NCI-H82 (cell line): ENCODE measurements around the gene PPP4R3A.
"Not testable (repeated sequence)": the region's sequence is repeated elsewhere in the genome, so short reads cannot be mapped to it uniquely, and the experiment has no call there.

ENCODE experiments used
- DNase-seq: peaks from one replicate; lab custom pipeline; 2025; lab: John Stamatoyannopoulos, UW

Gene PPP4R3A

DNA sequence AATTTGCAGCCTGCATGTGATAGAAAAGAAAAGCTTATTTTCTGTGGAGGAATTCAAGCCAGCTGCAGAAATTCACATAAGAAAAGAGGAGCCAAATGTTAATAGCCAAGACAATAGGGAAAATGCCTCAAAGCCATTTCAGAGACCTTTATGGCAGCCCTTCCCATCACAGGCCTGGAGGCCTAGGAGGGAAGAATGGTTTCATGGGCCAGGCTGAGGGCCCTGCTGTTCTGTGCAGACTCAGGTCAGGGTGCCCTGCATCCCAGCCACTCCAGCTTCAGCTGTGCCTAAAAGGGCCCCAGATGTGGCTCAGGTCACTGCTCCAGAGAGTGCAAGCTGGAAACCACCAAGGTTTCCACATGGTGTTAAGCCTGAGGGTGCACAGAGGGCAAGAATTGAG lies 71.3 kb downstream of the PPP4R3A start:
- DNase-seq = no peak

DNA sequence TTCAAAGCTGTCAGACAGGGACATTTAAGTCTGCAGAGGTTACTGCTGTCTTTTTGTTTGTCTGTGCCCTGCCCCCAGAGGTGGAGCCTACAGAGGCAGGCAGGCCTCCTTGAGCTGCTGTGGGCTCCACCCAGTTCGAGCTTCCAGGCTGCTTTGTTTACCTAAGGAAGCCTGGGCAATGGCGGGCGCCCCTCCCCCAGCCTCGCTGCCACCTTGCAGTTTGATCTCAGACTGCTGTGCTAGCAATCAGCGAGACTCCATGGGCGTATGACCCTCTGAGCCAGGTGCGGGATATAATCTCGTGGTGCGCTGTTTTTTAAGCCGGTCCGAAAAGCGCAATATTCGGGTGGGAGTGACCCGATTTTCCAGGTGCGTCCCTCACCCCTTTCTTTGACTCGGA lies 73.8 kb downstream of the PPP4R3A start:
- DNase-seq = not testable (repeated sequence)

DNA sequence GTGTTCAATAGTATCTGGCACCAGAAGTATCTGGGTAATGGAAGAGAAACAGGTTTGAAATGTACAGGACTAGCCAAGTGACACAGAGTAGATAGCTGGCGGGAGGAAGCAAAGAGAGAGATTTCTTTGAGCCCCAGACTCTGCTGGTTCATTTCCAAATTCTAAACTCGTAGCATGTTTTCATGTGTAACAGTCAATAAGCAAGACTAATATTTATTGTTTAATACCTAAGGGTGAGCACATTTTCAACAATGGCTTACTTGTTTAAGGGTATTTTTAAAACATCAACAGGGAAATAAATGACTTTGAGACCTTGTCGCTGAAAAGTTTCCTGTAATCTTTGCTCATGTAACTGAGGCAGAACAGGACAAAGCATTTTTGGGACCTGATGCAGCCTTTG lies 80.7 kb downstream of the PPP4R3A start:
- DNase-seq = no peak

DNA sequence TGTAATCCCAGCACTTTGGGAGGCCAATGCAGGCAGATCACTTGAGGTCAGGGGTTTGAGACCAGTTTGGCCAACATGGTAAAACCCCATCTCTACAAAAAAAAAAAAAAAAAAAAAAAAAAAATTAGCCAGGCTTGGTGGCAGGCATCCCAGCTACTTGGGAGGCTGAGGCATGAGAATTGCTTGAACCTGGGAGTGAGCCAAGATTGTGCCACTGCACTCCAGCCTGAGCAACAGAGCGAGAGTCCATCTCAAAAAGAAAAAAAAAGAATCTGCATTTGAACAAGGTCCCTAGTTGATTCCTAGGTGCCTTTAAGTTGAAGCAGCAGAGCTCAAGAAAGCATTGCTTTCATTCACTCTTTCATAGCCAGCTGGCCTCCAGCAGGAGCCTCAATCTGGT lies 81.2 kb downstream of the PPP4R3A start:
- DNase-seq = not testable (repeated sequence)

DNA sequence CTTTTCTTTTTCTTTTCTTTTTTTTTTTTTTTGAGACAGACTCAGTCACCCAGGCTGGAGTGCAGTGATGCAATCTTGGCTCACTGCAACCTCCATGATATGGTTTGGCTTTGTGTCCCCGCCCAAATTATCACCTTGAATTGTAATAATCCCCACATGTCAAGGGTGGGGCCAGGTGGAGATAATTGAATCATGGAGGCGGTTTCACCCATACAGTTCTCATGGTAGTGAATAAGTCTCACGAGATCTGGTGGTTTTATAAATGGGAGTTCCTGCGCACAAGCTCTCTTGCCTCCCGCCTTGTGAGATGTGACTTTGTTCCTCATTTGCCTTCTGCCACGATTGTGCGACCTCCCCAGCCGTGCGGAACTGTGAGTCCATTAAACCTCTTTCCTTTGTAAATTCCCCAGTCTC lies 84.6 kb downstream of the PPP4R3A start:
- DNase-seq = not testable (repeated sequence)

DNA sequence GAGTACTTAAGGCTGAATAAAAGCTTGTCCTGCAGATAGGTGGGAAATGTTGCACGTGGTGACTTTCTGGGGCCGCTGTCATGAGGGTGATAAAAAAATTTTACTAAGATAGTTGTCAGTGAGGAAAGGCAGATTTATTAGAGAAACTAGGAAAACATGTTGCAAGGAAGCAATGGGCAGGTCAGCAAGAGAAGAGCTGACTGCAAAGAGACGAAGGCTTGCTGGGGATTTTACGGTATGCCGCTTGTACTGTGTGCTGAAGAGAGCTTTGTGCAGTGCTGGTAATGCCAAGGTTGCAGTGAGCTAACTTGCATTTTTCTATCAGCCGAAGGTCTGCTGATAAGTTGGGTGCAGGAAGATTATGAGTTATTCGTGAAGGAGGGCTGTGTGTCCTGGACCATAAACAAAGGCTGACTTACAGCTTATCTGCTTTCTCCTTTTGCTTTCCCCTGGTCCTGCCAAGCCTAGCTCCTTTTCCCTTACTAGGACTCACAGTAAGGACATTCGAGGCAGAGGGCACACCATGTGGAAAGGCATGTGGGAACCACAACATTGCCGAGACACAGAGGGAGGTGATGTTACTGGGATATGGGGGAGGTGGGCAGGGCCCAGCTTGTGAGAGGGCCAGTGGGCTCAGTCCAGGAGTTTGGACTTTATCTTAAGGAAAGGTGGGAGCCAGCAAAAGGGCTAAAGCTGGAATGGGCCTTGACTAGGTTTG lies 85.1 kb downstream of the PPP4R3A start:
- no peak for DNase-seq

DNA sequence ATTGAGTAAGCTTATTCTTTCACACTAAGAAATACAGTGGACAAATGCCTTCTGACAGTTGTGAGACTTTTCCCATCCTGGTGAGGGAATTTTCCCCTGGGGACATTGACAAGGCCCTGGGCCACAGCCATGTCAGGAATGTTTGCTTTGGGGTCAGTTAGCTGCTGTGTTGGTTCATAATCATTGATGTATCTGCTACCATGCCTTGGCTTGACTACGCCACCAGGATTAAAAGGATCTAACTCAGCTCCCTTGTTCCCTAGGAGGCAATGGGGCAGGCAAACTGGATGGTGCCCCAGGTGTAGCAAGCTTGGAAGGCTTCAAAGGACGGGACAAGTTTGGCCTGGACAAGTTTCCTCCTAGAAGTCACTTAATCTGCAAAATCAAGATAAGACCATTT lies 89.4 kb downstream of the PPP4R3A start:
- no peak for DNase-seq

DNA sequence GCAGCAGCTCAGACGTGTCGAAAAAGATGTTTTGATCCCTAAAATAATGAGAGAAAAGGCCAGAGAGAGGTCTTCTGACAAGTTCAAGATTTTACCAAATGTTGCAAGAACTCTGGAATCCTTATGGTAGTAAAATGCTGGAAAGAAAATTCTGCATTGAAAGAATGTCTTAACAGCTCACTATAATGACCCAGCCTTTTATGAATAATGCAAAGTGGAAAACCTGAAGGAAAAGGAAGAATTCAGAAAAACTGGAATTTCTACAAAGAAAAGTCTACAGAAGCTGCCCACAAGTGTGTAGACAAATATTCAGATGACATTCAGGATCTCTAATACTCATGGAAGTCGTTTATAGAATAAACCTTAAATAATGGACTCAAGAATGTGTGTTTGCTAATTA lies 90.7 kb downstream of the PPP4R3A start:
- DNase-seq = no peak

DNA sequence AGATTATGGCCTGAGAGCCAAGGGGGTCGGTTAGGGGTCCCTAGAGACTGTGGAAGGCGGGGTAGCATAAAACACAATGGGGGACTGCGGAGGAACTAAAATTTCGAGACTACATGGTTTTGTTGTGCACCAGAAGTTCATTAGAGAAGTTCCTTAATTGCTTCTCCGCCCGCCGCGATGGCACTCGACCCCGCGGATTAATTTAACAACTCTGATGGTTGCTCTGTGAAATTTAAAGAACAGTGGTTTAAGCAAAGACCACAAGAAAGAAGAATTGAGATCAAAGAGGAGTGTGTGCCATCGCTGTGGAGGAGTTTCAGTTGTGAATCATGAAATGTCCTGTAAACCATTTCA lies 91.1 kb downstream of the PPP4R3A start:
- DNase-seq = no peak

DNA sequence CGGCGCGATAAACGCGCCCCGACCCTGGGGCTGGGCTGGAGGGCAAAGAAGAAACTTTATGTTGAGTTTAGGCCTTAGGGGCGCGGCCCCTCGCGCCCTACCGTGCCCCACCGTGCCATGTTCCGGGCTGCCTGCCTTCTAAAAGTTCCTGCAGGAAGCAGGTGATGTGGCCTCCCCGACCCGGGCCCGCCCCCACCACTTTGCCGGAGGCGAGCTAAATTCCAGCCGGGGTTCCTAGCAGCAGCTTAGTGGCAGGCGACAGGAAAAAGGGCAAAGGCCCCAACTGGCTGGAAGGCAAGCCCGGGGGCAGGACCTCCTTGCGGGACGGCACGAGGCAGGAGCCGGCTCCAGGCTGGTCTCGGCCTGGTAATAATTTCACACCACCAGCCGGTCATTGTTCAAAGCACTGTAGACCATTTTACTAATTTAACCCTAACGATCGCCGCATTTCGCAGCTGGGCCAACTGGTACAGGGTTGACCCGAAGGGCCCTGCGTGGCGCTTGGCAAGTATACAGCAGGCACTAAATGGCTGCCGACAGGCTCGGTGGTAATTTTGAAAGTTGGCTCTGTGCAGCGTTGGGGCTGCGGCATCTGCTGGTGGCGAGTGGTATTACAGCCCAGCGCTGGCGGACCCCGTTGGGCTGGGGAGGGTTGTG lies 91.6 kb downstream of the PPP4R3A start:
- peak; percentile 60 for DNase-seq

DNA sequence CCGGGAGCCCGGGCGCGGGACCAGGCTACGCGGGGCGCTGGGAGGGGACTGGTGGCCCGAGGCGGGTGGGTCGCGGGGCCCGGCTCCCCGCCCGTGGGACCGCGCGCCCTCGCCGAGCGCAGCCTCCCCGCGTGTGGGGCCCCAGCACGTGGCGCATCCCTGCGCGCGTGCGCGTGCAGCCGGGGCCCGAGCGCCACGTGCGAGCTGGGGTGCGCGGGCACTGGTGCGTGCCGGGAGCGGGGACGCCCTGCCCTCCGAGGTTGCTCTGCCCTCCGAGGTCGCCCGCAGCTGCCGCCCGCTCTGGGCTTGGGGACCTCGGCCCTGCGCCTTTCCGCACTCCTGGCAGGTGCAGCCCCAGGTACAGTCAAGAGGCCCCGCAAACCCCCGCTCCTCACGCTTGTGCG lies 92.1 kb downstream of the PPP4R3A start:
- peak; percentile 57 for DNase-seq

DNA sequence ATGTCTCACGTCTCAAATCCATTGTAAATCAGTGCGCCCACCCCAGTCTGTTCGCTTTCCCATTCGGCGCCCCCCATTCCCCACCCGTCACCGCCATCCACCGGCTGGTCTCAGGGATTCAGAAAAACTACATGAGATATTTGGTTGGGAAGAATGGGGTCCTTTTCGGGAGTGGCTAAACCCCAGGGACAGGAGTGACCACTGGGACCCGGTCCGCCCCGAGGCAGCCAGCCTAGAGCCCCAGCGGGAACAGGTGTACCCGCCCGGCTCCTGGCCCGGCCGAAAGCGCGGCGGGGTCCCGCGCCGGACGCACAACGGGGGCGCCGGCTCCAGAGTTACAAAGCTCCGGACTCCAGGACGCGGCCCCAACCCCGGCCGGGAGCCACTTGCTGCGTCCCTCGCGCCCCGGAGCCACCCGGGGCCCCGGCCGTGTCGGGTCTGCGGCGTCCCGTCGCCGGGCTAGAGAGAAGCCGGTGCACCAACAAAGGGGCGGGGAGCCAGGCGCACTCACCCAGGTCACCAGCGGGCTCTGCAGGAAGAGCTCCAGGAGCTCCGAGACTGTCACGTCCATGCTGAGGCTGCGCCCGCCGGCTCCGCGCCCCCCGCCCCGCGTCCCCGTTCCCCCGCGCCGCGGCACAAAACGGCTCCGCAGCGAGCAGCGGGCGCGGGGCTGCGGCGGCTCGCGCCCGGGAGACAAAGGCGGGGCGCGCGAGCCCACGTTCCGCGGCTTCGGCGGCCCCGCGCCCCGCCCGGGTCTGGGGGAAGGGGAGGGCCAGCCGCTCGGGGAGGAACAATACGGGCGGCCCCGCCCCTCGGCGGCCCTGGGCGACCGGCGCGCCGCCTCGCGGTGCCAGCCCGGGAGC lies 92.8 kb downstream of the PPP4R3A start, which contains the start of gene CCDC88C:
Gene CCDC88C, minus strand, starts transcription at position 701 of the 863 bp plus-strand sequence. Its CDS starts 130 bp downstream, at position 571.
- DNase-seq = peak; percentile 78

DNA sequence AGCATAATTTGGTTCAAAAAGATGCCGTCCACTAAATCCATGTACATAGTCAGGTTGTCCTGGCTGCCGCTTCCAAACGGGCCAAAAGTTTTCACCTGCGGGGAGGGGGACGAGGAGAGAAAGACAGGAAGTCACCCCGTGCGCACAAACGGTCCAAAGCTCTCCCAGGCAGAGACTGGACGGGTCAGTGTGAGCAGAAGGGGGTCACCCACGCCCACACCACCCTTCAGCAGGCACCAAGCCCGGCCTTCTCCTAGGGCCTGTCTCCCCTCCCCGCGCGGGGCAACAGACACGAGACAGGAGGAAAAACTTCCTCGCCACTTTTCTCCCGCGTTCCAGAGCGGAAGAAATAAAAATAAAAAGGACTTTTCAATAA lies 93.4 kb downstream of the PPP4R3A start:
- DNase-seq = peak; percentile 15

DNA sequence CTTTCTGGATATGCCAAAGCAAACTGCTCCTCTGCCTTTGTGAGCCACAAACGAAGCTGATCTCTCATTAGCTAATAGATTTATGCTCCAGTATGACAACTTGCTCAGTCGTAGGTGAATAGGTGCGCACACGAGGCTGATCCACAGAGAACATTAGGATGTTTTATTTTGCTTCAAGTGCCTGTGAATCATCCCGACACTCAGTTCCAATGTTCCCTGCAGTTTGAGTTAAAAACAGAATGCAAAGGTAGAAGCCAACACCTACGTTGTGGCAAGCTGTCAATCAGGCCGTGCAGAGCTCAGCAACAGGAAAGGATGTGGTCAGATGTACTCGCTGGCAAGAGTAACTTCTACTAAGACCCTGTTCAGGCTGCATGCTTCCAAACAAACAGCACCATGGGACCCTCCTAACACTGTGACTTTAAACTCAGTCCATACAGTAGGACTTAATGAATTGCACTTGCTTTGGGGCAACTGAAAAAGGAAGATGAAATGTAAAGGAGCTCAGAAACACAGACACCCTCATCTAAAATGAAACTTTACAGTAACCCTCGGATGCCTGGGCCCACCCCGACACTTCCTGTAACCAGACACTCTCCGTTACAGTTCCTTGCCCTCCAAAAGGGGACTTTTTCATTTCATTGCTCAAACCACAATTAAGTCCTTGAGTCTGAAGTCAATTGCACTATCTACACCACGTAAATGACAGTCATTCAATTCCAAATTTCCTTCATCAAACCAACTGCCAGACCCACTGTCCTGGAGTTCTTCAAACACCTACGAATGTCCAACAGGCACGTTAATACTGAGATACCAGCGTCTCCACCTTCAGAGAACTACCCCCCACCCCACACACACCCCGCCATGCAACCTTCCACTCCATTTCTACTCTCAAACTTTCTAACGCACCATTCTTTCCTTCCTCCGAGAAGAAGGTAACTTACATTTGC lies 94.0 kb downstream of the PPP4R3A start:
- DNase-seq = no peak

DNA sequence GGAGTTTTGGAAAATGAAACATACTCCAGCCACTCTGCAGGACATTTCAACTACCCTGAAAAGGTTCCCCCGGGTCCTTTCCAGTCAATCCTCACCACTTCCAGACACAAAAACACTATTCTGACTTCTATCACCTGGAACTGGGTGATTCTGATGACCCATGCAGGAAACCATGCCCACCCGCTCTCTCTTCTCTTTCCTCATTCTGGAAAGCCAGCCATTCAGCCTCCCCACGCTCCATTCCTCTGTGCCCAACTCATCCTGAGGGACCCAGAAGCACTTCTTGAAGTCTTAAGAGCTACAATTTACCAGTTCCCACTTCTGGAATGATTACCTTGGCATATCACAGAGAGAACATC lies 95.7 kb downstream of the PPP4R3A start:
- DNase-seq = no peak

DNA sequence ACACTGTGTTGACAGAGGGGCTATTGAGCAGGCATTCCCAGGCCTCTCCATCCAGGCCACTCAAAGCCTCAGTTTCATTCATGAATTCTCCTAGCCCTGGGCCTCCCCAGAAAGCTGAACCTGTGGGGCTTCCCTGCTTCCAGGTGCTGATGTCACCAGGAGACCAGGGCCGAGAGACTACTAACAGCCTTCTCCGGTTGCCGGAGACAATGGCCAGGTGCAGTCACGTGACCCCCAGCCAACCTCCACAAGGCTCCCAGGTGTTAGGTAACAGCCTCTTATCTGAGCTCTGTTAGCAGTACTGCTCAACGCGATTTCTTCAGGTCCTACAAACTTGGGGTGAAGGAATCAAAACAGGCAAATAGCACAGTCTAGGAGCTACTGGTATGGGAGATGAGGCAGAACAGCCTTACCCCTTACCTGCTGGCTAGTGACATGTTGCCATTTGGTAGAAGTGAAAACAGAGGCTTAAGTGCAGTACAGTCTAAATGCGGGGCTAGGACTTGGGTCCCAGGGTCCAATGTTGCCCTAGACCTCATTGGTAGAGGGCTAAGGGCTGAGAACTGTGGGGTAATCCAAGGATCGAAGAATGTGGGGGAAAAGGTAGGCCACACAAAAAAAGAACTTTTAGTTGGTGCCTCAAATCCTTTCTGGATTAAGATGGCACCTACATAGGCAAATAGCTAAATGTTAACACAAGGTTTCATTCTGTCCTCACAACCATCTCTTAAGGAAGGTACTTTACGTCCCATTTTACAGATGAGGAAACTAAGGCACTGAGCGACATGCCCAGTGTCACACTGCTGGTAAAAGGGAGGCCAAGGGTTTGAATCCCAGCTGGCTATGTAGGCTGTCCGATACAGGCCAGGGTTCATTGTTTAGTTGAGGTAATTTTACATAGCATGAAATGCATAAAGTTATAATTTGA lies 96.3 kb downstream of the PPP4R3A start:
- DNase-seq = no peak

DNA sequence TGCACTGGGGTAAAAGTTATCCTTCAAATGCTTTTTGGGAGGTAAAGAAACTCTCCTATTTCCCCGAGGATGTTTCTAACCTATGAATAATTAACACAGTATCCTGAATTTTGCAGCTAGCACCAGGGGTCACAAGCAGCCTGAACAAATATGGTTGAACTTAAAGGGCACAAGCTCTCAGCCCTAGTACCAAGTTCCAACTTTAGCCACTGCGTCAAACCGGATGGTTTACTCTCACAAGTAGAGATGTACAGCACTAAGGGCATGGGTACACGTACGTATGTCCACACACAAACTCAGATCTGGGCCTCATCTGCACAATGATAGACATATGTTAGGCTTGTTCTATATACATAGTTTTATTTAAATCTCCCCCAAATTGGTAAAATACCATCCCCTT lies 97.2 kb downstream of the PPP4R3A start:
- DNase-seq = no peak

DNA sequence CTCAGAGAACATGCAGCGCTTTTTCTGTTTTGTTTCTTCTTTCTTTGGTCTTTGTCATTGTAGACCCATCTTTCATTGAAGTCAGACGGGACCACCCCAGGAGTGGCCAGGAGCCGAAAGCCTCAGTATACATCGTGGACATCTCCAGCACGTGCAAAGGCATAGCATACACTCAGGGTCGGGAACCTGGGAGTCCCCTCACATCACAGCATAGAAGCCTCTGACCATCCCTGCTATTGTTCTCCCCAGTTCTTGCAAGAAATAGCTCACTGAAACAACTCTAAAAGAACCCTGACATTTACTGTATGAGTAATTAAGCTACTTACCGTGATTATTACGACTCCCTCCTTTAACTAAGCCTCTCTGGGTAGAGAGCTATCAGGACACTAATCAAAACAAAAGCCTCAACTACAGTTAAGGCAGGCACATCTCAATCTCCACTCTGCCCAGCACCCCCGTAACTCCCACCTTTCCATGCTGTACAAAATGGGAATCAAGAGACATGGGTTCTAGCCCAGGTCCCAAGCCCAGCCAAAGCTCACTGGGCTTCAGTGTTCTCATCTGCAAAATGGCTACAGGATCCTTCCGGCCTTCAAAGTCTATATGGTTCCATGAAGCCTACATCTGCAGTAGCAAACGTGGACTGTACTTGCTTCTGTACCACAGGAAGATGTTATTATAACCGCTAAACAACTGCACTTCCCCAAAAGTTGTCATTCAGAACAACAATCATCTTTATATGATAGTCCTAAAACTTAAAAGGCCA lies 99.2 kb downstream of the PPP4R3A start:
- DNase-seq = peak; percentile 24

DNA sequence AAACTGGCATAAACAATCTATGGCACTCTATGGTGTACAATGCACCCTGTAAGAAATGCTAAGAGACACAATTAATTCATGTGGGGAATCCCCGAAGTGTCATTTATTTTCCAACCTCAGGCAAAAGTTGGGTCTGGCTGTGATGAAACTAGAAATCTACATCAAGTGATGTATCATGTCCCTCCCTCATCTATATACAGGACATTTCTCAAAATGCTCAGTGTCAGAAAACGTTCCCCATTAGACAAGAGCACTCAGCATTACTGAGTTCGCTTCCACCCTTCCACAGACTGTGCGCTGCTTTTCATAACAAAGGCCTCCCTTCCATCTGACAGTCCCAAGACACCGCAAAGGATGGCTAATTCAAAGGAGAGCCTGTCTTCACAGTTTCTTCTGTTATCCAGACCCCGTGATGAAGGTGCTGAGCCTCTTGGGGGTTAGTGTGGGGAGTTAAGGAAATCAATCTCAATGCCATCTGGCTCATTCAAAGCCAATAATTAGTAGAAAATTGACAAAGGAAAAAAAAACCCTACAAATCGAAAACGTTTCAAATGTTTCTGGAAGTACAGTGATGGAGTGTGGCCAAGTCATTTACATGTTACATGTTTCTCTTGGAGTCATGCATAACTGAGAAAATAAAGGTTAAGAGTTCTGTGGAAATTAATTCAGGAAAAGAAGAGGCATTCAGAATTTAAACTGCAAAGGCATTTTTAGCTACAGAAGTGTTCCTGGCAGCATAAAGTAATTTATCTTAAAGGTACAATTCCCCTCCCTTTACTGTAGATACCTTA lies 100.0 kb downstream of the PPP4R3A start:
- peak; percentile 51 for DNase-seq
